Ovary (tissue), 3 donors: ENCODE measurements around the gene CACNA1C.

Experiments
- EP300 ChIP-seq: sonication (generic); formaldehyde crosslinking; IDR thresholded peaks from one replicate; pipeline ENCODE4 v1.6.1; 2017; ENCODE audit warnings: antibody characterized with exemption
- POLR2A ChIP-seq: fragments of 450-650 bp; IDR thresholded peaks from one replicate; pipeline ENCODE4 v1.6.1; 2017; ENCODE audit warnings: antibody characterized with exemption, mild to moderate bottlenecking, moderate library complexity
- TF ChIP-seq, protein P1 (sequence below), 3 donors: fragments of 450-650 bp in 2 of 3; fragments of 200-600 bp in 1 of 3; IDR thresholded peaks; one replicate each; pipeline versions ENCODE4 v1.5.1 to v1.8.0; 2016 to 2022; ENCODE audit warnings: antibody characterized with exemption in 3 of 3, mild to moderate bottlenecking in 1 of 3
- donor health status: DM: no; HTN: no; CAD: no.

DNA sequence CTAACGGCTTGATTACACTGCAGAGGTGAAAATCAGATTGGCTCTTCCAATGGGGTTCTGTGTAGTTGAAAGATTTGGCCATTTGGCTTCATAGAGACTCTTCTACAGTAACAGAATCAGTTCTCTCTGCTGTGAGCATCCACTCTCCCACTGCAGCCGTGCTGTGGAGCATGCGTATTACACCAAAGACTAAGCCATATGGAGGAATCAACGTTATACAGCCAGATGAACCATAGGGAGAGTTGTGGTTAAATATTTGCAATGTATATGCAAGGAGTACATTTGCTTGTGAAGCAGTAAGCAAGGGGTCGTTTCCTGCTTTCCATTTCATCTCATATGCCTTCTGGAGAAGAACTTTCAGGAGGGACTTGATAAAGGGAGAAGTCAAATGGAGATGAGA, 410.9 kb downstream of the CACNA1C start:
- no peak for TF ChIP-seq POLR2A
- TF ChIP-seq, protein P1, sequence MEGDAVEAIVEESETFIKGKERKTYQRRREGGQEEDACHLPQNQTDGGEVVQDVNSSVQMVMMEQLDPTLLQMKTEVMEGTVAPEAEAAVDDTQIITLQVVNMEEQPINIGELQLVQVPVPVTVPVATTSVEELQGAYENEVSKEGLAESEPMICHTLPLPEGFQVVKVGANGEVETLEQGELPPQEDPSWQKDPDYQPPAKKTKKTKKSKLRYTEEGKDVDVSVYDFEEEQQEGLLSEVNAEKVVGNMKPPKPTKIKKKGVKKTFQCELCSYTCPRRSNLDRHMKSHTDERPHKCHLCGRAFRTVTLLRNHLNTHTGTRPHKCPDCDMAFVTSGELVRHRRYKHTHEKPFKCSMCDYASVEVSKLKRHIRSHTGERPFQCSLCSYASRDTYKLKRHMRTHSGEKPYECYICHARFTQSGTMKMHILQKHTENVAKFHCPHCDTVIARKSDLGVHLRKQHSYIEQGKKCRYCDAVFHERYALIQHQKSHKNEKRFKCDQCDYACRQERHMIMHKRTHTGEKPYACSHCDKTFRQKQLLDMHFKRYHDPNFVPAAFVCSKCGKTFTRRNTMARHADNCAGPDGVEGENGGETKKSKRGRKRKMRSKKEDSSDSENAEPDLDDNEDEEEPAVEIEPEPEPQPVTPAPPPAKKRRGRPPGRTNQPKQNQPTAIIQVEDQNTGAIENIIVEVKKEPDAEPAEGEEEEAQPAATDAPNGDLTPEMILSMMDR (IDR thresholded peaks at IDR 0.05) = no peak
- no peak for TF ChIP-seq EP300
